Measurements from ENCODE around the gene MAD1L1.

The MAD1L1 gene

DNA sequence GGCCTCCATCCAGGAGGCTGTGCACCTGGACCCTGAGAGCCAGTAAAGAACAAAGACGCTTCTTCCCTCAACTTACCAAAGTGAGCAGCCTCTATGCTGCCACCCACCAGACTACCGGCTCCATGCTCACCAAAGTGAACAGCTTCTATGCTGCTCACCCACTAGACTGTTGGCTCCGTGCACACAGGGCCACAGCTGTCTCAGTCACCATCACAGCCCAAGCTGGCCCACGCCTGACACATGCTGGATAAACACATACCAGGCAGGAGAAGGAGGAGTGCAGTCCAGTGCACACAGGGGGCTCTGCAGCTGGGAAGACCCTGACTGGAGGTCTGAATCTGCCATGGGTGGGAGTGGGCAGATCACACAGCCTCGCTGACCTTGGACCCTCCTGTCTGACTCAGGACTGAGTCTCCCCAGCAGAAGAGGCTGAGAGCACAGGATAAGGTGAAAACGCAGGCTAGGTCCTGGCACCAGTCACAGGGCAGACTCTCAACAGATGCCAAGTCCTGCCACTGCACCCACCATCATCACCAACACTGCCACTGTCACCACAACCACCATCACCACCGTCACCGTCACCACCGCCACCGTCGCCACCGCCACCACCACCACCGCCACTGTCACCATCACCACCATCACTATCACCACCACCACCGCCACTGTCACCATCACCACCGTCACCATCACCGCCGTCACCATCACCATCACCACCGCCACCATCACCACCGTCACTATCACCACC is 130.9 kb downstream of the MAD1L1 start:
- Histone ChIP-seq H3K4me1 (peaks cover 14% of the 10 kb centered on the region), H3K27me3 (ENCODE audit: low read depth) (no peaks in the 10 kb centered on the region), H3K9me3 (no peaks in the 10 kb centered on the region), H3K4me3 (no peak overlapping the region), H3K36me3 (replicated peaks) (no peaks in the 10 kb centered on the region; the same call in 1 of the 2 replicates)
- no peak for DNase-seq (ENCODE audit: low spot score in 2 of 2)
- in situ Hi-C loops (cut with MboI; ENCODE audit: low sequenced_read_pairs) = no loop called here

DNA sequence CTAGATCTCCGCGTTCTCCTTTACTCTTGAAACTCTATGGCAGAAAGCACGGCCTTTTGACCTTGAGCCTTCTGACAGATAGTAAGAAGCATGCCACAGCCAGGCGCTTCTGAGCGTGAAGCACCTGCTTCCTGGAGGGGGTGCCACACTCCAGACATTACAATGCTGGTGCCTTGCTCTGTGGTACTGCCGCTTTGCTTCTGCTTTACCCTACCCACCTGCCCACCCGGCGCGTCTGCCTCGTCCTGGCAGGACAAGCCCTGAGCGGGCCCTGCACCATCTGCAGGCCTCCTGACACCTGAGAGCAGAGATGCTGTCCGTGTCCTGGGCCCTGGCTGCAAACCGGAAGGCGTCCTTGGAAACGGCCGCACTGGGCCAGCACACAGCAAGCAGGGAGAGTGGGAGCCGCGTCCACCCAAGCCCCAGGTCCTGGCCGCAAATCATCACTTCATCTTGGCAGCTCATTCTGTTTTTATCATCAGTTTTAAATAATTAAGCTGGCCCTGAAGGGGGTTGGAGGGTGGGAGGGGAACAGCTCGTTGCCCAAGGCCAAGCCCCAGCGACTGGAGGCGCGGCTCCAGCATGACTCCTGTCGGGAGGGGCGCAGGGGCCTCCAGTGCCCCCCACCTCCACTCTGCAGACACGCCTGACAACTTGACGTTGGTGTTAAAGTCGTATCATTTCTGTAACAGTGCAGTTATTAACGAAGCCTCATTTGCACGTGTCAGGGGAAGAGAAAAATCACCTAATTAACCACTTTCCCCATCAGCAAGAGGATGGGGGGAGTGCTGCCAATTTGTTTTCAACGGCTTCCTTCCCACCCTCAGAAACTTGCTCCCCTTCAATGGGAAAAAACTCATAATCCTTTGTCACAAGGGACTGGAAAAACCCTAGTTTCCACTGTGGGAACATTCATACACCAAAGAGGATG is 132.2 kb downstream of the MAD1L1 start:
- in situ Hi-C loops (cut with MboI; ENCODE audit: low sequenced_read_pairs) = no loop called here

GRCh38 chr7:2099048-2099957 is 133.4 kb downstream of the MAD1L1 start:
- H3K27me3 ChIP-seq (ENCODE audit: low read depth) = no peaks in the 10 kb centered on the region
- in situ Hi-C loops (cut with MboI; ENCODE audit: low sequenced_read_pairs) = no loop called here
- H3K4me1 ChIP-seq = peaks cover 6% of the 10 kb centered on the region
- no peaks in the 10 kb centered on the region; the same call in 1 of the 2 replicates for H3K36me3 ChIP-seq (replicated peaks)
- DNase-seq (ENCODE audit: low spot score in 2 of 2) = no peak
- no peaks in the 10 kb centered on the region for H3K9me3 ChIP-seq
- H3K4me3 ChIP-seq = no peak overlapping the region

More for the DNA sequence above, 132.2 kb downstream of the MAD1L1 start:
- Histone ChIP-seq H3K27me3 (ENCODE audit: low read depth) (no peaks in the 10 kb centered on the region), H3K9me3 (no peaks in the 10 kb centered on the region), H3K4me1 (peaks cover 14% of the 10 kb centered on the region), H3K36me3 (replicated peaks) (no peaks in the 10 kb centered on the region; the same call in 1 of the 2 replicates), H3K4me3 (no peak overlapping the region)
- DNase-seq (ENCODE audit: low spot score in 2 of 2) = no peak

DNA sequence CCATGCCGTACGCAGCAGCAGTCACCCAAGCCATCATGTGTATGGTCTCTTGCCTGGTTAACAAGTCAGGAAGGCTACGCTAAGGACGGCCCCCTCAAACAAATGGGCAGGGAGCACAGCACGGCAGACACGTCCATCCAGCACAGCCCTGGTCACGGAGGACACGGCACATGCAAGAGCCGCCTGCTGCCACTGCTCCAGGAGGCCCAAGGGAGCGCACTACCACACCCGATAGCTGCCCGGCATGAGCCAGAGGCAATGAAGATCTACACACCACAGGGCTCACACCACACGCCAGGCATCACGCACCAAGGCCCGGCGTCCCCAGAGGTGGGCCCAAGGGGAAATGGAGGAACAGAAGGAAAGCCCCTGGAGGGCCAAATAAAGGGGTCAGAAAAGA is 134.2 kb downstream of the MAD1L1 start:
- Histone ChIP-seq H3K9me3 (no peaks in the 10 kb centered on the region), H3K36me3 (replicated peaks) (no peaks in the 10 kb centered on the region), H3K4me1 (no peaks in the 10 kb centered on the region), H3K27me3 (ENCODE audit: low read depth) (no peaks in the 10 kb centered on the region), H3K4me3 (no peak overlapping the region)
- no peak for DNase-seq (ENCODE audit: low spot score in 2 of 2)
- in situ Hi-C loops (cut with MboI; ENCODE audit: low sequenced_read_pairs) = no loop called here

- no peaks in the 10 kb centered on the region for H3K4me1 ChIP-seq
- in situ Hi-C loops (cut with MboI; ENCODE audit: low sequenced_read_pairs) = no loop called here
- no peaks in the 10 kb centered on the region for H3K27me3 ChIP-seq (ENCODE audit: low read depth)
Measured at GRCh38 chr7:2098056-2098455, 134.7 kb downstream of the MAD1L1 start.

GRCh38 chr7:2097492-2097891 is 135.3 kb downstream of the MAD1L1 start:
- no peak for DNase-seq (ENCODE audit: low spot score in 2 of 2)
- no peaks in the 10 kb centered on the region for H3K36me3 ChIP-seq (replicated peaks)
- in situ Hi-C loops (cut with MboI; ENCODE audit: low sequenced_read_pairs) = no loop called here
- H3K4me1 ChIP-seq = no peaks in the 10 kb centered on the region
- H3K4me3 ChIP-seq = no peak overlapping the region
- no peaks in the 10 kb centered on the region for H3K27me3 ChIP-seq (ENCODE audit: low read depth)
- no peaks in the 10 kb centered on the region for H3K9me3 ChIP-seq

More at GRCh38 chr7:2098056-2098455, 134.7 kb downstream of the MAD1L1 start:
- Histone ChIP-seq H3K36me3 (replicated peaks) (no peaks in the 10 kb centered on the region), H3K4me3 (no peak overlapping the region), H3K9me3 (no peaks in the 10 kb centered on the region)
- DNase-seq (ENCODE audit: low spot score in 2 of 2) = no peak

DNA sequence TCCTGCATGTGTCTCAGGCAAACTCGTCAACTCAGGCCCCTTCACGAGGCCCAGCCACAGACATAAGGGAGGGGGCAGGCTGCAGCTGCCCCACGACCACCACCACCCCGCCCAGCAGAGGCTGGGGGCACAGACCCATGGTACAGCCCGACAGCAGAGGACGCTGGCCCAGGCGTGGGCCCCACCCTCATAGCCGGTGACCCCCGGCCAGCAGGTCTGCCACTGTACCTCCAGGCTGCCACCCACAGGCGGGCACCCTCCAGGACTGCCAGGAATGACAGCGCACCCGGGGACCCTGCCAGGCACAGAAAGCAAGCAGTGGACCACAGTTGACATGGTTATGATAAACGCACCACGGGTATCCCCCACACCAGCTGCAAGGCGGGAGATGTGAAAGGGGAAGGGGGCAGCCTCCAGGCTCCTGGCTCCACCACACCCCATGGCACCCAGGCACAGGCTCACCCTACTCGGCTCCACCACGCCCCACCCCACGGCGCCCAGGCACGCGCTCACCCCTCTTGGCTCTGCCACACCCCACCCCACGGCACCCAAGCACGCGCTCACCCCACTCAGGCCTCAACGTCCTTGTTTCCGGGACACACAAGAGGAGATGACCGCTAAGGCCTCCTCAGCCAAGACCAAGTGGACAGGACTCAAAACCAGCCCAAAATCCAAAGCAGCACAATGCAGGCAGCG is 135.9 kb downstream of the MAD1L1 start:
- H3K4me3 ChIP-seq = no peak overlapping the region
- no peaks in the 10 kb centered on the region for H3K4me1 ChIP-seq
- no peak for DNase-seq (ENCODE audit: low spot score in 2 of 2)
- in situ Hi-C loops (cut with MboI; ENCODE audit: low sequenced_read_pairs) = no loop called here
- no peaks in the 10 kb centered on the region for H3K36me3 ChIP-seq (replicated peaks)
- H3K9me3 ChIP-seq = no peaks in the 10 kb centered on the region
- H3K27me3 ChIP-seq (ENCODE audit: low read depth) = no peaks in the 10 kb centered on the region

- no peak for DNase-seq (ENCODE audit: low spot score in 2 of 2)
- Histone ChIP-seq H3K36me3 (replicated peaks) (no peaks in the 10 kb centered on the region), H3K4me3 (no peak overlapping the region), H3K9me3 (no peaks in the 10 kb centered on the region), H3K4me1 (no peaks in the 10 kb centered on the region), H3K27me3 (ENCODE audit: low read depth) (no peaks in the 10 kb centered on the region)
- in situ Hi-C loops (cut with MboI; ENCODE audit: low sequenced_read_pairs) = no loop called here
Measured at GRCh38 chr7:2095436-2095835, 137.3 kb downstream of the MAD1L1 start.

GRCh38 chr7:2094454-2095045 is 138.2 kb downstream of the MAD1L1 start:
- no peaks in the 10 kb centered on the region for H3K27me3 ChIP-seq (ENCODE audit: low read depth)
- no peaks in the 10 kb centered on the region for H3K36me3 ChIP-seq (replicated peaks)
- H3K9me3 ChIP-seq = no peaks in the 10 kb centered on the region
- no peak for DNase-seq (ENCODE audit: low spot score in 2 of 2)
- H3K4me3 ChIP-seq = no peak overlapping the region
- no peaks in the 10 kb centered on the region for H3K4me1 ChIP-seq
- in situ Hi-C loops (cut with MboI; ENCODE audit: low sequenced_read_pairs) = no loop called here

- H3K4me1 ChIP-seq = no peaks in the 10 kb centered on the region
Measured at GRCh38 chr7:2093843-2094220, 138.9 kb downstream of the MAD1L1 start.

GRCh38 chr7:2093215-2093842 is 139.4 kb downstream of the MAD1L1 start:
- DNase-seq (ENCODE audit: low spot score in 2 of 2) = no peak
- in situ Hi-C loops (cut with MboI; ENCODE audit: low sequenced_read_pairs) = no loop called here
- no peaks in the 10 kb centered on the region for H3K27me3 ChIP-seq (ENCODE audit: low read depth)
- H3K4me1 ChIP-seq = no peaks in the 10 kb centered on the region
- H3K36me3 ChIP-seq (replicated peaks) = no peaks in the 10 kb centered on the region
- H3K4me3 ChIP-seq = no peak overlapping the region
- no peaks in the 10 kb centered on the region for H3K9me3 ChIP-seq

More at GRCh38 chr7:2093843-2094220, 138.9 kb downstream of the MAD1L1 start:
- DNase-seq (ENCODE audit: low spot score in 2 of 2) = no peak
- Histone ChIP-seq H3K27me3 (ENCODE audit: low read depth) (no peaks in the 10 kb centered on the region), H3K36me3 (replicated peaks) (no peaks in the 10 kb centered on the region), H3K9me3 (no peaks in the 10 kb centered on the region), H3K4me3 (no peak overlapping the region)
- in situ Hi-C loops (cut with MboI; ENCODE audit: low sequenced_read_pairs) = no loop called here

GRCh38 chr7:2092279-2092678 is 140.5 kb downstream of the MAD1L1 start:
- Histone ChIP-seq H3K4me3 (no peak overlapping the region), H3K9me3 (no peaks in the 10 kb centered on the region), H3K36me3 (replicated peaks) (no peaks in the 10 kb centered on the region), H3K4me1 (no peaks in the 10 kb centered on the region), H3K27me3 (ENCODE audit: low read depth) (no peaks in the 10 kb centered on the region)
- in situ Hi-C loops (cut with MboI; ENCODE audit: low sequenced_read_pairs) = no loop called here
- no peak for DNase-seq (ENCODE audit: low spot score in 2 of 2)
